Muscle of leg (tissue), 11 donors: Measurements from ENCODE around the gene TMEM185B. TPM values are rescaled to one million over a fixed set of nuclear protein-coding genes. Genes with fewer than 3 reads are reported as not detected.

Experiments used
- DNase-seq: peaks from one replicate; pipeline ENCODE4 v3.0.0; 2013
- H3K27ac ChIP-seq: one replicate; pipeline ENCODE4 v1.5.1; 2013; ENCODE audit warnings: mild to moderate bottlenecking, low read length, control low read depth
- H3K27me3 ChIP-seq: one replicate; pipeline ENCODE4 v1.6.1; 2013; ENCODE audit warnings: low read length; ENCODE audit not compliant: control insufficient read depth, insufficient read depth
- H3K36me3 ChIP-seq: one replicate; pipeline ENCODE4 v1.6.1; 2013; ENCODE audit warnings: low read length; ENCODE audit not compliant: control insufficient read depth, insufficient read depth
- H3K4me1 ChIP-seq: one replicate; pipeline ENCODE4 v1.6.1; 2013; ENCODE audit warnings: low read length; ENCODE audit not compliant: control insufficient read depth, insufficient read depth
- H3K4me3 ChIP-seq: one replicate; pipeline ENCODE4 v1.5.1; 2013; ENCODE audit warnings: low read length, control low read depth
- H3K9me3 ChIP-seq: replicated peaks from 2 replicates; pipeline ENCODE4 v1.6.1; 2013; ENCODE audit warnings: low read depth, low read length; ENCODE audit not compliant: control insufficient read depth
- WGBS: methylation state at CpG from one replicate; pipeline ENCODE4 v1.1.5; 2013; ENCODE audit warnings: missing lambda C conversion rate; ENCODE audit not compliant: insufficient coverage; 5-methylcytosine and 5-hydroxymethylcytosine counted together
- polyA plus RNA-seq, 8 donors: library from polyadenylated mRNA; unstranded; fragments of 120-200 nt; gene quantifications; one replicate each; pipeline versions ENCODE4 v1.2.1 to v1.2.3, GENCODE V29; 2013; ENCODE audit warnings: inconsistent platforms in 1 of 8, low replicate concordance in 1 of 8; ENCODE audit not compliant: insufficient read length in 8 of 8, insufficient read depth in 1 of 8
- total RNA-seq: library from RNA; stranded (reverse); fragments of 120-200 nt; gene quantifications from one replicate; pipeline ENCODE4 v1.2.4, GENCODE V29; 2013

The TMEM185B gene
- total and polyA plus RNA-seq, 9 donors = 8.9 to 17.3 (median 14.9) TPM

GRCh38 chr2:120224735-120225548, 1.7 kb upstream of the TMEM185B start:
- peaks cover 15% of the 10 kb centered on the region for H3K4me1 ChIP-seq
- peaks cover 17% of the 10 kb centered on the region for H3K9me3 ChIP-seq
- no peak overlapping the region for H3K27ac ChIP-seq
- H3K36me3 ChIP-seq = peaks cover 16% of the 10 kb centered on the region
- no peak for DNase-seq
- H3K4me3 ChIP-seq = no peak overlapping the region
- H3K27me3 ChIP-seq = peaks cover 12% of the 10 kb centered on the region
- 95% methylated on average over 7 of the region's 9 CpGs for WGBS

- Histone ChIP-seq H3K27ac (no peak overlapping the region), H3K4me1 (peaks cover 15% of the 10 kb centered on the region), H3K4me3 (no peak overlapping the region), H3K27me3 (peaks cover 12% of the 10 kb centered on the region), H3K36me3 (peaks cover 23% of the 10 kb centered on the region), H3K9me3 (peaks cover 24% of the 10 kb centered on the region)
- DNase-seq = no peak
- WGBS = 93% methylated on average over 13 of the region's 13 CpGs
These were observed 1.1 kb upstream of the TMEM185B start for GRCh38 chr2:120224256-120224655.

GRCh38 chr2:120222186-120223033, 790 bp downstream of the TMEM185B start:
- peaks cover 41% of the 10 kb centered on the region for H3K9me3 ChIP-seq
- DNase-seq = no peak
- peaks cover 7% of the 10 kb centered on the region for H3K27me3 ChIP-seq
- H3K4me3 ChIP-seq = peak overlapping the region; percentile 74
- H3K4me1 ChIP-seq = peaks cover 15% of the 10 kb centered on the region
- peaks cover 29% of the 10 kb centered on the region for H3K36me3 ChIP-seq
- peak overlapping the region; percentile 29 for H3K27ac ChIP-seq
- WGBS = 73% methylated on average over 49 of the region's 49 CpGs

- Histone ChIP-seq H3K4me3 (no peak overlapping the region), H3K9me3 (peaks cover 47% of the 10 kb centered on the region), H3K27me3 (peaks cover 7% of the 10 kb centered on the region), H3K27ac (no peak overlapping the region), H3K36me3 (peaks cover 29% of the 10 kb centered on the region), H3K4me1 (peaks cover 15% of the 10 kb centered on the region)
- WGBS = 100% methylated on average over 2 of the region's 8 CpGs
- DNase-seq = no peak
These were observed 1.6 kb downstream of the TMEM185B start for GRCh38 chr2:120221616-120222015.

- no peak for DNase-seq
- peaks cover 55% of the 10 kb centered on the region for H3K9me3 ChIP-seq
- 100% methylated on average over 1 of the region's 2 CpGs for WGBS
- no peak overlapping the region for H3K4me3 ChIP-seq
- H3K27me3 ChIP-seq = peaks cover 7% of the 10 kb centered on the region
- peaks cover 29% of the 10 kb centered on the region for H3K36me3 ChIP-seq
- peaks cover 15% of the 10 kb centered on the region for H3K4me1 ChIP-seq
- H3K27ac ChIP-seq = no peak overlapping the region
These were observed 2.4 kb downstream of the TMEM185B start for GRCh38 chr2:120220756-120221155.

- 89% methylated on average over 3 of the region's 5 CpGs for WGBS
- H3K4me1 ChIP-seq = peaks cover 15% of the 10 kb centered on the region
- no peak overlapping the region for H3K27ac ChIP-seq
- H3K9me3 ChIP-seq = peaks cover 56% of the 10 kb centered on the region
- DNase-seq = no peak
- peaks cover 7% of the 10 kb centered on the region for H3K27me3 ChIP-seq
- H3K4me3 ChIP-seq = no peak overlapping the region
- H3K36me3 ChIP-seq = peaks cover 29% of the 10 kb centered on the region
These were observed 3.4 kb downstream of the TMEM185B start for GRCh38 chr2:120219766-120220165.

- H3K4me1 ChIP-seq = peaks cover 15% of the 10 kb centered on the region
- peaks cover 56% of the 10 kb centered on the region for H3K9me3 ChIP-seq
- H3K27me3 ChIP-seq = peaks cover 5% of the 10 kb centered on the region
- H3K4me3 ChIP-seq = no peak overlapping the region
- H3K36me3 ChIP-seq = peaks cover 29% of the 10 kb centered on the region
- no peak for DNase-seq
- no CpG with 5 or more reads among the region's 5 CpGs for WGBS
- no peak overlapping the region for H3K27ac ChIP-seq
These were observed 3.9 kb downstream of the TMEM185B start for GRCh38 chr2:120219291-120219690.

- Histone ChIP-seq H3K4me1 (peaks cover 7% of the 10 kb centered on the region), H3K36me3 (peaks cover 29% of the 10 kb centered on the region), H3K27me3 (no peaks in the 10 kb centered on the region), H3K4me3 (no peak overlapping the region), H3K27ac (no peak overlapping the region), H3K9me3 (peaks cover 56% of the 10 kb centered on the region)
- 87% methylated on average over 5 of the region's 5 CpGs for WGBS
- DNase-seq = no peak
These were observed 5.0 kb downstream of the TMEM185B start for GRCh38 chr2:120218181-120218580.

- 77% methylated on average over 5 of the region's 10 CpGs for WGBS
- Histone ChIP-seq H3K9me3 (no peaks in the 10 kb centered on the region), H3K4me3 (no peak overlapping the region), H3K36me3 (no peaks in the 10 kb centered on the region), H3K4me1 (no peaks in the 10 kb centered on the region), H3K27me3 (no peaks in the 10 kb centered on the region), H3K27ac (no peak overlapping the region)
- DNase-seq = no peak
These were observed 12.9 kb downstream of the TMEM185B start for GRCh38 chr2:120210270-120210693.
